K562 (cell line): ENCODE results near the gene SRPK3. TPM values are rescaled to one million over a fixed set of nuclear protein-coding genes. Genes with fewer than 3 reads are reported as not detected.

Source experiments
- CC2D1A ChIP-seq: fragments of 450-650 bp; IDR thresholded peaks from 2 replicates; pipeline ENCODE4 v1.6.1; 2017; ENCODE audit warnings: mild to moderate bottlenecking
- IFI16 ChIP-seq: fragments of 250-450 bp; sonication (Bioruptor Pico); IDR thresholded peaks from 2 replicates; pipeline ENCODE4 v2.1.2; 2022; ENCODE audit warnings: mild to moderate bottlenecking, inconsistent platforms
- KLF1 ChIP-seq: fragments of 450-650 bp; IDR thresholded peaks from 2 replicates; pipeline ENCODE4 v1.6.1; 2016; ENCODE audit warnings: missing genetic modification characterization, missing compliant biosample characterization
- ZNF668 ChIP-seq: fragments of 250-450 bp; sonication (Bioruptor Pico); IDR thresholded peaks from 2 replicates; pipeline ENCODE4 v1.8.0; 2022; ENCODE audit warnings: mild to moderate bottlenecking, inconsistent platforms
- polyA plus RNA-seq, 8 experiments: library from polyadenylated mRNA; depleted of rRNA in 4 of 8; stranded (reverse) in 5 of 8; unstranded in 3 of 8; fragments of >200 nt; fragmentation: Nextera tagmentation in 2 of 8; fragmentation: Illumina TruSeq in 1 of 8; extraction: Ambion mirVana in 2 of 8; extraction: Trizol in 1 of 8; gene quantifications; 2 replicates each; pipeline versions ENCODE4 v1.2.1 to v1.2.3, GENCODE V29; 2011 to 2014; ENCODE audit warnings: inconsistent platforms in 1 of 8, missing spikeins in 1 of 8
- total RNA-seq, 7 experiments: library from RNA; depleted of rRNA in 6 of 7; stranded (reverse); fragments of >200 nt in 6 of 7; fragmentation: Illumina TruSeq in 2 of 7; extraction: Trizol in 2 of 7; gene quantifications; 2 replicates each; pipeline versions ENCODE4 v1.2.1 to v1.2.3, GENCODE V29; 2011 to 2021; ENCODE audit warnings: low replicate concordance in 1 of 7
- TF ChIP-seq, protein P1 (sequence below): fragments of 250-450 bp; sonication (Bioruptor Pico); IDR thresholded peaks from 2 replicates; pipeline ENCODE4 v1.5.0; 2021; ENCODE audit warnings: mild to moderate bottlenecking, moderate library complexity

The SRPK3 gene
- total and polyA plus RNA-seq, 9 of the 15 experiments (the other 6 are each of a cell fraction or from before 2014, with no cell fraction given) = 0.01 to 0.09 (median 0.04) TPM; not detected in 2

DNA sequence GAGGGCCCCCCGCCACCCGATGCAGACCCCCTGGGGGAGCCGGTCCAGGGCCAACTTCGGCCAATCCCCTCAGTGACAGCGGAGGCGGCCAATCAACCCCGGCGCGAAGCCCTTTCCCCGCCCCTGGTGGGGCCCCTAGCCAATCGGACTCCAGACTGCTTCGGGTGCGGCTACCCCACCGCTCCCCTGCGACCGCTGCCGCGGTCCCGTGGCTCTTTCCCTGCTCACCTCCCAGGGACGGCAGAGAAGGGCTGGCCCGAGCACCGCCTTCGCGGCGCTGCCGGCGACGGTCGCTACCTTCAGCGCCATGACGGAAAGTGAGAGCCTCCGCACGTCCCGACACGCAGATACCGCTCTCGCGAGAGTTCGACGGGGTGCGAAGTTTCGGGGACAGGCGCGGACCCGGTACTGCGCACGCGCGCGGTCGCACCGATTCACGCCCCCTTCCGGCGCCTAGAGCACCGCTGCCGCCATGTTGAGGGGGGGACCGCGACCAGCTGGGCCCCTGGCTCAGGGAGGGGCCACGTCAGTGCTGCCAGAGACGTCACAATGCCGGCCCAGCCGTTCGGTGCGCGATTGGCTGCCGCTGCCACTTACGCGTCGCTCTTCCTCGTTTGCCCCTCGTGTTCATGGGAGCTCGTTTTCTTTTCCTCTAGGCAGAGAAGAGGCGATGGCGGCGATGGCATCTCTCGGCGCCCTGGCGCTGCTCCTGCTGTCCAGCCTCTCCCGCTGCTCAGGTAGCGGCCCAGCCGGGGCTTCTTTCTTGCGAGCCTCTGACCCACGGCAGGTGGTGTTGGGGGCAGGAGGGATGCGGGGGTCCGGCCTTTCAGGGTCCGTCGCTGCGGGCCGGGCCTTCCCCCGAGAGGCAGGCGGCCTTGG, 13.4 kb downstream of the SRPK3 start, which contains the start of the genes IDH3G and SSR4 (continued):
- TF ChIP-seq, protein P1, sequence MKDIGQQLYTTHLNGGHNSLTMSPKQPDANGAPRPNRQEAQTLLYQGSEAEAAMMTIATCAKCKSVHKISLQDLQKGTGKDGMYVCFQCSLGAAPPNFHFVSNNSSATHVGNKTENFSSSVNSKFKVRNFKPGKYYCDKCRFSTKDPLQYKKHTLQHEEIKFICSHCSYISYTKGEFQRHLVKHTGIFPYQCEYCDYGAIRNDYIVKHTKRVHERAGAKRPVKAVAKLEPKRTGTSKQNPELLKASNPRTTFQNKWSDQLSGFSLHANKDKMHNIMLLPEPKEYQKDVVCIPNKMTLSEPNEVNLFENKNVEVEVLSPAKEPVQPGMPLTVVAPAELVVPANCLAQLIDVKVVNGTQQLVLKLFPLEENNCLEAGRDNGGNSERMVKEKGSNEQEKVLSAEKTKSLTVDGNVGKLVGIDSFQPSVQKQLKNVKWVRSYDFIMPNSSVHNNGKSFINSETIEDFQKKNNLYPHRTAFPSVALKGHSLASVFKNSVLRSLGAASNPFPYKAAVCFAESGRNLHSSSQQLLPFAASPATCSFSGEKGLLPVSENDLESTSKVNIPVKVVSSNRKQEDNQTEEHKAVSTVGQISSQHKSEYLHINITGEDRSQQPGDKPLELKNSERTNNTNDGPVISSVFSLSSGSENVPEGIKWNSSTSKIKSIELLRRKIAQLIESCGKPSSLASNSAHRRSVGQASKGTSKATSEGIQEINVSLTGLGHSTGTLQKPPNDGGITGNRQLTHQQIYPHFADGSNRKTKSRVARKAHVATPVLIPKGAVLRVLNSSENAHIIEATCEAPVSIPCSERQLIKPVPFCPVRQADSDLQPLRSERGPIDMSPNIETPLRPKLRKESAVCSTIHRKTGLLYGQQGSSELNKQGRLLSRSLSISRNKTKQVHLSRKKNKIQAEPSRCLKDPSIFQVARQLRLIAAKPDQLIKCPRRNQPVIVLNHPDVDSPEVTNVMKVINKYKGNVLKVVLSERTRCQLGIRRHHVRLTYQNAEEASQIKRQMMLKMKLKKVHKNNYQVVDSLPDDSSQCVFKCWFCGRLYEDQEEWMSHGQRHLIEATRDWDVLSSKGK (CRISPR knock-in tag) = no peak
- no peak for TF ChIP-seq IFI16
- no peak for TF ChIP-seq KLF1
- no peak for TF ChIP-seq CC2D1A
- no peak for TF ChIP-seq ZNF668 (CRISPR knock-in tag)
